Activated CD4-positive, alpha-beta T cell treated with anti-CD3 and anti-CD28 coated beads for 24 hours (primary cell): ENCODE measurements around the gene EIF4G3.

ENCODE experiments used
- DNase-seq, 2 donors: peaks; one replicate each; pipeline ENCODE4 v3.0.0-alpha.2; 2020; ENCODE audit warnings: low read depth in 2 of 2

The EIF4G3 gene

DNA sequence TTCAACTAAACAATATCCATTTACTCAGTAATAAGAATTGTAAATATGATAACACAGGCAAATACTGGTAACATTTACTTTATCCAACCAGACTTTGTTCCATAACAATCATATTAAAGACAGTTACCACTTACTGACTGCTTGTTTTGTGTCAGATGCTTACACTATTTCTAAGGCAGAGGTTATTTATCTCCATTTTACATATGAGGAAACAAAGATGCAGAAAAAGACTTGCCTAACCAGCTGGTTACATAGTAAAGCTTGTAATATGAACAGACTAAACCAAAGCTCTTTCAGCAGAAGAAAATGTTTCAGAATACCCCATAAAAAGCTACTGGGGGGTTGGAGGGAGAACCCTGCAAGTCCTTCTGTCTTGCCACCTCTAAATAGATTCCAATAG lies 180.1 kb downstream of the EIF4G3 start:
- no peak for DNase-seq

DNA sequence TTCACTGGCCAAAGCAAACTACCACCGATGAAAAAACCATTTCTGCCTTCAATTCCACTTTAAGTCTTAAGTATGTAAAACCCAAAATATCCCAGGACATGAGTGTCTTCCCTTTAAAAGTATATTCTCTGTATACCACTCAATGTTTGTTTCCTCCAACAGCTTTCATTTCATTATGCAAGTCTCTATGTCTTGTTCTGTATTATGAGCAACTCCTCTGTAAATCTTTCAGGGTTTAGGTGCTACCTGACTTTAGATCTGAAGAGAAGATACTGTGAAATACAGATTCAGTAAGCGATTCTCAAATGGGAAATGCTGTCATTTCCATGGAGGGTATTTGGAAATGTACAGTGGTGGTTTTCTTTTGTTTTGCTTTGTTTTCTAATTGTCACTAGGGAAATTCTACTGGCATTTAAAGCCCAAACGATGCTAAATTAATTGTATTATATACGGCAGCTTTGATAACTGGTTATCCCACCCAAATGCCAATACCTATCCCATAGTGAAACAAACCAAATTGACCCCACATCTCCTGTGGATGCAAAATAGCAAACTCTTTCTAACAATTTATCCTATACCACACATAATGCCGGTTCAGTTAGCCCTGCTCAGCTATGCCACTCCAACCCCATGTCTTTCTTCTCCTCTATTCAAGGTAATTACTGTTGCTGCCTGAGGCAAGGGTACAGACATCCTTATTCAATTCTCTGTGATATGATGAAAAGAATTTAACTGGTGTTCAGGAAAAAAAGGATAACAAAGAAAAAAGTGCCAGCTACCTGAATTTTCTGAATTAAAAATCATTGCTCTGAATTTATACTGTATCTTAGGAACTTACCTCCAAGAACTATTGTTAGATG lies 182.8 kb downstream of the EIF4G3 start:
- DNase-seq, result no peak

DNA sequence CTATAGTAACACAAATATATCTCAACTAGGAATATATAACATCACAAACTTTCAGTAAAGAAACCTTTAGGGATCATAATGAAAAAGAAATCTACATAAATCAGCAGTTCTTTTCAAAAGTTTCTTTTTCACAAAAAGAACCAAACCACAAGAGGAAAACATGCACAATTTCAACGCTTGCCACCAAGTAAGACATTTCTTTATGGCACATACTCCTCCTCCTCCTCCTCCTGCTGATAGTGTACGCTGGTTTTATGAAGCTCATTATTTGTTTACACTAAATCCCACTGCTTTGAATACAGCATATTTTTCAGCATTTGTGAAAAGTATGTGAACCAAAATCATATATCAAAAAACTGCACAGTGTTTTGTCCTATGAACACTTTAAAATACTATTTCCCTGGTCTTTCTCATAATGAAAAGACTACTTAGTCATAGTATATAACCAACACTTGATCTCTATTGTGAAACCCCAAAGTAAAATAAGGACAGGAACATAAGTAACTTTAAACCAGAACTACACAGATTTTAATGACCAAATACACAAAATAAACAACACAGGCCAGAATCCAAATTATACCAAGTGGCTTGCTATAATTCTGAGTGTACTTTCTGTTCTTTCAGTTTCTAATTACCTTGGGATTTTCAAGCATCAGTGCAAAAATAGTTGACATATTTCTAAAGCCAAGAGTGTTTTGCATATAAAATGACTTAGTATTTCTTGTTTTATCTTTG lies 184.2 kb downstream of the EIF4G3 start:
- DNase-seq, result no peak

DNA sequence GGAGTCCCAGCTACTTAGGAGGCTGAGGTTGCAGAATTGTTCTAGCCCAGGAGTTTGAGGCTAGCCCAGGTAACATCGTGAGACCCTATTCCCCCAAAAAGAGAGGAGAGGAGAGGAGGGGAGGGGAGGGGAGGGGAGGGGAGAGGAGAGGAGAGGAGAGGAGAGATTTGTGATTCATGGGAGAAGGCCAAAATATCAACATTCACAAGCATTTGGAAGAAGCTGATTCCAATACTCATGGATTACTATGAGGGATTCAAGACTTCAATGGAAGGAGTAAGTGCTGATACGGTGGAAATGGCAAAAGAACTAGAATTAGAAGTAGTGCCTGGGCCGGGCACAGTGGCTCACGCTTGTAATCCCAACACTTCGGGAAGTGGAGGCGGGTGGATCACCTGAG lies 187.8 kb downstream of the EIF4G3 start:
- no peak for DNase-seq

GRCh38 chr1:20987831-20988825 lies 188.6 kb downstream of the EIF4G3 start:
- DNase-seq, result no peak

DNA sequence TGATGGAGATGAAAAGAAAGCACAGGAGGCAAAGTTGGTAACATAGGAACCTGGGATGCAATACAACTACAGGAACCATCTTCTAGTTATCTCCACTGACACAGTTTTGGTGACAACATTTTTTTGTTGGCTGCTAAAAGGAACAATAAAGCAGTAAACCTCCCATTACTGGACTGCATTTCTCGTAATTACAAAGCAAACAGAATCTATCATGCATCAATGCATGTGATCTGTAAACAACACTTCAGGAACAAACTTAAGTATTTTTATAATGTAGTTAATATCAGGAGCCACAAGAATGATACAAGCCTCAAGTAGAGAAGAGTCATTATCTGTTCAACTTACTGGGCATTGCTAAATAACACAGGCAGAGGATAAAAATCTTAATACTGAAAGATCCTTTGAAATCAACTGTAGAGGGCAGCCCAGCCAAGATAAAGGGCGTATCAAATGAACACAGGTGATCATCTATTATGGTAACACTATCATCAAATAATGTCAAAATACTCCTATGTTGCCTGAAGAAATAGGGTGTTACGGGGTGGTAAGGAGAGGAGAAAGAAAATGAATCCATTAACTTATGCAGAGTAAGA lies 193.3 kb downstream of the EIF4G3 start:
- DNase-seq, result no peak

DNA sequence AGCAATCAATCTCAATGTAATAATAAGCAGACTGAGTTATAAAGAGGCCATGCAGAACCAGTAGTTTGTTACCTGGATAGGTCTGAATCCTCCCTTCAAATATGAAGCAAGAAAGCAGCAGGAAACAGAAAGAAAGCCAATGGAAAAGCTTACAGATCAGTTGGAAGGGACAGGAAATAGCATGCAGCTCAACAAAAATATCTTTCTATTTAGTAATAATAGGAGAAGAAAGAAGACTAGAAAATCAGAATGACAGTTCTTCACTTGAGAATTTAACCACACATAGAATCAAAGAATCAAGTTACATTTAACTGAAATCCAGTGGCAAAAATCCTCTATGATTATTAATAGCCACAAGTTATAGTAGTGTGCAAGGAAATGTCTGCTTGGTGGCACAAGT lies 194.4 kb downstream of the EIF4G3 start:
- DNase-seq, result no peak

- no peak for DNase-seq
Measured at GRCh38 chr1:20981915-20982314, 194.8 kb downstream of the EIF4G3 start.

- DNase-seq, result no peak
Measured at GRCh38 chr1:20980051-20980450, 196.6 kb downstream of the EIF4G3 start.

DNA sequence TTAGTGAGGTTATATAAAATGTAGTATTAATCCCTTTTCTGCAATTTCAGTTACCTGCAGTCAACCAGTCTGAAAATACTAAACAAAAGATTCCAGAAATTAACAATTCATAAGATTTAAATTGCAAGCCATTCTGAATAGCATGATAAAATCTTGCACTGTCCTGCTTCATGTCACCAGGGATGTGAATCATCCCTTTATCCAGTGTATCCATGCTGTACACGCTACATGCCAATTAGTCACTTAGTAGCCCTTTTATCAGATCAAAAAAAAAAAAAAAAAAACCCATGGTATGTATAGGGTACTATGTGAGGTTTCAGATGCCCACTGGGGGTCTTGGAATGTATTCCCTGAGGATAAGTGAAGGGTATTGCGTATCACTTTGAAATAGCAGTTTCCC lies 198.3 kb downstream of the EIF4G3 start:
- no peak for DNase-seq

- DNase-seq, result no peak
Measured at GRCh38 chr1:20975668-20976067, 201.0 kb downstream of the EIF4G3 start.

GRCh38 chr1:20974951-20975350 lies 201.7 kb downstream of the EIF4G3 start:
- DNase-seq, result no peak

GRCh38 chr1:20974069-20974468 lies 202.6 kb downstream of the EIF4G3 start:
- no peak for DNase-seq

DNA sequence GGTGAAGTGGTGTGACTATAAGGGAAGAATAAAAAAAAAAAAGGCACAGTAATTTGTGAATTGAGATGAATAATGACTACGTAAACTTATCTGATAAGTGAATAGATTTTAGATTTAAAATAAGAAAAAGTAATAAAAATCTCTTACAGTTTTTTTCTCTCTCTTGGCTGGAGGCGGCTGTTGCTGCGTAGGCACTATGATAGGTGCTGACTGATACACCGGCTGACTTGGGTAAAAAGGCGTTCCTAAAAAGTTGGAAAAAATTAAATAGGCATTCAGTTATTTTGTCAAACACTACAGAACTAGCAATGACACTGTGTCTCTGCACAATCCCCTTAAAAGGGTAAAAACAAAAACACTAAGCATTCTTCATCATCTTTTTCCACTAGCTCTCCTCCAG lies 203.8 kb downstream of the EIF4G3 start:
- no peak for DNase-seq

DNA sequence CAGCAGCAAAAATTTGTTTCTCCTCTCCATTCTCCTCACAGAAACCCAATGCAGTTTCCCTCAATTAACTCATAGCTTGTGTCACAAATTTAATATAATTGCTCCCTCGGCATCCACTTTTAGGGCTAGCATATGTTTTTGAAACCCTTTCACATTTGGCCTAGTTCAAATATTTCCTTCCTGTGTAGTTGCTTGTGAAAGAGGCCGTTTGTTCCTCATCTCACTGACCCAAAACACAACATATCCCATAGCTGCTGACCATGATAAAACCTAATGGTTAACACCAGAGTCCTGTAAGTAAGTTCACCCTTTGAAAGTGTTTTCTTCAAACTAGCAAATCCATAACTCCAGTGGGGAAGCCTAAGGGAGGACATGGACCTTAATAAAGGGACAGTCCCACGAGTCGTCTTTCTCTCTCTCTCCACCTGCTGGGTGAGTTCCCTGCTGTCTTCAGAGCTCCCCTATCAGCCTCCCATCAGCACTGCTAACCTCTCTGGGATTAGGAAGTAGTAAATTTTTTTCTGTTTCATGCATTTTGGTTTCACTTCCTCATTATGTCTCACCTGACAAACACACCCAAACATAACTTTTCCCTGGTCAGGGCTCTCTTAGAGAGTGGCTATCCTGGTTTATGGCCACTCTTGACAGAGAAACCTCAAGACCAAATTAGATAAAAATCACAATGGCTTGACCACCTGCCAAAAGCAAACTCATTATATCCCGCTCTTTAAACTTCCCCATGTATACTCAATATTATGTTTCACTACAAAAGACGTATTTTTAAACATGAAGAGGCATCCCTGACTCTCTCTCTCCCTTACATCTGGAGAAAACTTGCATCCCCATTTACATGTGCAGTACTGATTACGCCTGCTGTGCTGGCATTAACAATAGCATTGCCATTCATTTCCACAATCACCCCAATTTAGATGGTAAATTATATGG lies 211.9 kb downstream of the EIF4G3 start:
- no peak for DNase-seq

DNA sequence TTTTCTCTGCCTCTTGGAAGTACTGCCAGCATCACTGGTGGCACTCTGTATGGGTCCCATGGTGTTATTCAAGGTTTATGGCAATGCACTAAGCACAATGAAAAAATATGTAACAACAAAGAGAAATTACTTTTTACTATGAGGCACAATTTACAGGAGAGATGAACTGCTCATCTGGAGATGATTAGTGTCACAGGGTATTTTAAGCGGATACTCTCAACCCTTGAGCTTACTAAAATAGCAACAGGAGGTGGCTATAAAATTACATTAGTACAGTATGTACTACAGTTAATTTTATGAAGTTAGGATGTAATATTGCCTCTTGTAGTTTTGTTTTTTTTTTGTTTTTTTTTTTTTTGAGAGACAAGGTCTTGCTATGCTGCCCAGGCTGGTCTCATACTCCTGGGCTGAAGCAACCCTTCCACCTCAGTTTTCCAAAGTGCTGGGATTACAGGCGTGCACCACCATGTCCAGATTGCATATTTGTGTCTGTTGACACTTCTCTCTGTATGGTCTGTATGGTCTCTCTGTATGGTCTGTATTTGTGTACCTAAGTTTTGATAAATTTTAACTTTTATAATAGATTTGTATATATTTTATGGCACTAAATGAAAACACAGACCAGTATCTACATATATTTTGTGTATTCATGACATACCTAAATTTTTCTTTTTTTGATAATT lies 214.0 kb downstream of the EIF4G3 start:
- no peak for DNase-seq

GRCh38 chr1:20958430-20958829 lies 218.3 kb downstream of the EIF4G3 start:
- DNase-seq, result no peak

- DNase-seq, result no peak
Measured at GRCh38 chr1:20956272-20956671, 220.4 kb downstream of the EIF4G3 start.

GRCh38 chr1:20950679-20951078 lies 226.0 kb downstream of the EIF4G3 start:
- no peak for DNase-seq
